ENCODE data around the gene YEATS4.

Gene YEATS4

DNA sequence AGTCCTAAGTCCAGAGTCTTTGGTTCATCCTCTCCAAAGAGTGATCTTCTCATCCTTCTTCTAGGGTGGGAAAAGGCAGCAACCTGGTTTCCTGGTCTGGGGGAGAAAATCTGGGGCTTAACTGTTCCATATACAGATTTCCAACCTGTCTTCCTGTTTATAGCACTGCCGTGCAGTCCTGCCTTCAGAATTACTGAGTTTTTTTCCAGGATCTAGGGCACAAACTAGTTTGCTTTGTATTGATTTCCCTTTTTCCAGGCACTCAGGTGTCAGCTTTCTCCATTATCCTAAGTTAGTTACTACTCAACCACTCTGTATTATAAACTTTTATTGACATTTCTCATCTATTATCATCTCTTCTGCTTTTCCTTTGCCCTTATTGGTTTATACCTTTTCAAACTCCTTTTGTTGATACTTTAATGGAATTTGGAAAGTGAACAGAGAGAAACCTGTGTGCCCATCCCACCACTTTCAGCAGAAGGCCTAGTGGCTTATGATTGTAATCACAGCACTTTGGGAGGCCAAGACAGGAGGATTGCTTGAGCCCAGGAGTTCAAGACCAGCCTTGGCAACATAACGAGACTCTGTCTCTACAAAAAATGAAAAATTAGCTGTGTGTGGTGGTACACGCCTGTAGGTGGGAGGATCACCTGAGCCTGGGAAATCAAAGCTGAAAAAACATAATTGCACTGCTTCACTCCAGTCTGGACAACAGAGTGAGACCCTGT lies 15.5 kb upstream of the YEATS4 start:
- H3K4me3 ChIP-seq (replicated peaks; ENCODE audit: low read depth, low read length): no peak overlapping the region
- no peaks in the 10 kb centered on the region; the same call in 1 of the 2 replicates for H3K27me3 ChIP-seq (replicated peaks; ENCODE audit: control insufficient read depth, insufficient read depth, low read length)
- DNase-seq (ENCODE audit: extremely low read depth, insufficient read length): no peak
- TF ChIP-seq CTCF (IDR thresholded peaks at IDR 0.05; ENCODE audit: insufficient read depth, low read length, poor library complexity, severe bottlenecking): no peak
- no peaks in the 10 kb centered on the region for H3K36me3 ChIP-seq (ENCODE audit: control insufficient read depth, insufficient read depth, low read length)

- DNase-seq (ENCODE audit: extremely low read depth, insufficient read length): no peak
- no peak overlapping the region for H3K4me3 ChIP-seq (replicated peaks; ENCODE audit: low read depth, low read length)
- no peak for TF ChIP-seq CTCF (IDR thresholded peaks at IDR 0.05; ENCODE audit: insufficient read depth, low read length, poor library complexity, severe bottlenecking)
- H3K36me3 ChIP-seq (ENCODE audit: control insufficient read depth, insufficient read depth, low read length): no peaks in the 10 kb centered on the region
- no peaks in the 10 kb centered on the region; the same call in 1 of the 2 replicates for H3K27me3 ChIP-seq (replicated peaks; ENCODE audit: control insufficient read depth, insufficient read depth, low read length)
Measured at GRCh38 chr12:69345077-69345476, 14.5 kb upstream of the YEATS4 start.

DNA sequence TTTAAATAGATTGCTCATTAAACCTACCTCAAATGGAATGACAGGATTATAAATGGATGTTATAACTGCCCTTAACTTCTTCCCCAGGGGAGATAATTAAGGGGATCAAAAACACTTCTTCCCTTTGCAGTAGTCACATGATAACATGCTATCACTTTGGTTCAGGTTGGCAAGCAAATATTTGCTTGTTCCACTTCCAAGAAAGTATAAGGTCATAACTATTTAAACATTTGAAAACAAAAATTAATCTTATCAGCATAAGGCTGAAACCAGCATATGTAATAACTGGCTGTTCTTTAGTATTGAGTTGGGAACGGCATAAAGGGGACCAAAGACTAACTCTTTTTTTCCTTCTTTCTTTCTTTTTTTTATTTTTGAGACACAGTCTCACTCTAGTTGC lies 13.8 kb upstream of the YEATS4 start:
- Histone ChIP-seq H3K4me3 (replicated peaks; ENCODE audit: low read depth, low read length) (no peak overlapping the region), H3K27me3 (replicated peaks; ENCODE audit: control insufficient read depth, insufficient read depth, low read length) (no peaks in the 10 kb centered on the region; the same call in 1 of the 2 replicates), H3K36me3 (ENCODE audit: control insufficient read depth, insufficient read depth, low read length) (no peaks in the 10 kb centered on the region)
- DNase-seq (ENCODE audit: extremely low read depth, insufficient read length): no peak
- no peak for TF ChIP-seq CTCF (IDR thresholded peaks at IDR 0.05; ENCODE audit: insufficient read depth, low read length, poor library complexity, severe bottlenecking)

DNA sequence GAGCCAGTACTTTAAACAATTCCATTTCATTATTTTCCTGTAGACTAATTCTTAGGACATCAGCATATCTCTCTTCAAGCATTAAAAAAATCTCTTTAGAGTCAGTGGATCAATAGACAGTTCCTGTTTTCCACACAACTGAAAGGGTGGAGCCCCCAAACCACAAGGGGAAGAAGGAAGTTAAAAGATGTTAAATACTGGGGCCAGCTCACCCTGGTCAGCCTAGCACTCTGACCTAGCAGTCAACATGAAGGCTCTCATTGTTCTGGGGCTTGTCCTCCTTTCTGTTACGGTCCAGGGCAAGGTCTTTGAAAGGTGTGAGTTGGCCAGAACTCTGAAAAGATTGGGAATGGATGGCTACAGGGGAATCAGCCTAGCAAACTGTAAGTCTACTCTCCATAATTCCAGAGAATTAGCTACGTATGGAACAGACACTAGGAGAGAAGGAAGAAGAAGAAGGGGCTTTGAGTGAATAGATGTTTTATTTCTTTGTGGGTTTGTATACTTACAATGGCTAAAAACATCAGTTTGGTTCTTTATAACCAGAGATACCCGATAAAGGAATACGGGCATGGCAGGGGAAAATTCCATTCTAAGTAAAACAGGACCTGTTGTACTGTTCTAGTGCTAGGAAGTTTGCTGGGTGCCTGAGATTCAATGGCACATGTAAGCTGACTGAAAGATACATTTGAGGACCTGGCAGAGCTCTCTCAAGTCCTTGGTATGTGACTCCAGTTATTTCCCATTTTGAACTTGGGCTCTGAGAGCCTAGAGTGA lies 11.2 kb upstream of the YEATS4 start, which contains the start of gene LYZ:
Gene LYZ, plus strand, starts transcription at position 220 of the 777 bp plus-strand sequence. Its CDS starts 28 bp downstream, at position 248.
- no peak for TF ChIP-seq CTCF (IDR thresholded peaks at IDR 0.05; ENCODE audit: insufficient read depth, low read length, poor library complexity, severe bottlenecking)
- Histone ChIP-seq H3K36me3 (ENCODE audit: control insufficient read depth, insufficient read depth, low read length) (no peaks in the 10 kb centered on the region), H3K4me3 (replicated peaks; ENCODE audit: low read depth, low read length) (no peak within 1 kb of the TSS), H3K27me3 (replicated peaks; ENCODE audit: control insufficient read depth, insufficient read depth, low read length) (no peaks in the 10 kb centered on the region)
- DNase-seq (ENCODE audit: extremely low read depth, insufficient read length): no peak

DNA sequence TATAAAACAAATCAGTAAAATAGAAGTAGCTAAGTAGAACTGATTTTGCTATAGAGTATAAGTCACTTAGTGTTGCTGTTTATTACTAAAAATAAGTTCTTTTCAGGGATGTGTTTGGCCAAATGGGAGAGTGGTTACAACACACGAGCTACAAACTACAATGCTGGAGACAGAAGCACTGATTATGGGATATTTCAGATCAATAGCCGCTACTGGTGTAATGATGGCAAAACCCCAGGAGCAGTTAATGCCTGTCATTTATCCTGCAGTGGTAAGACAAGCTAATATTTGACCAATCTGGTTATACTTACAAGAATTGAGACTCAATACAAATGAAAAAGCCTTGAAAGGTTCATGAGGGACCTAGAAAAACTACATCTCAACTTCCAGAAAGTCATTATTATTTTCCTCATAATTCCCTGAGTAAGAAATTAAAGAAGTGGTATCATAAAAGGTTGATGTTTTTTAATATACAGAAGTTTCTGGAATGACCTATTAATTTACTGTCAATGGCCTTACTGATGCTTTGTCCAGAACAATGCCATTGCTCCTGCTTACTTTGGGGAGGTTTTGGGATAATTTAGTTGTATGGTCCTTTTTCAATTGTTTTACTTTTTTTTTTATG lies 9.4 kb upstream of the YEATS4 start:
- H3K4me3 ChIP-seq (replicated peaks; ENCODE audit: low read depth, low read length): no peak overlapping the region
- no peaks in the 10 kb centered on the region for H3K27me3 ChIP-seq (replicated peaks; ENCODE audit: control insufficient read depth, insufficient read depth, low read length)
- no peak for DNase-seq (ENCODE audit: extremely low read depth, insufficient read length)
- no peaks in the 10 kb centered on the region for H3K36me3 ChIP-seq (ENCODE audit: control insufficient read depth, insufficient read depth, low read length)
- TF ChIP-seq CTCF (IDR thresholded peaks at IDR 0.05; ENCODE audit: insufficient read depth, low read length, poor library complexity, severe bottlenecking): no peak

Measured in GM06990 (cell line).